MM.1S (cell line): ENCODE data around the gene PTTG1.
A peak's percentile ranks its signal among the peaks of the same experiment; 100 is the strongest.

Experiments
- DNase-seq: peaks from one replicate; pipeline ENCODE4 v3.0.0-alpha.2; 2015
- H2AFZ ChIP-seq: fragments of 300-600 bp; sonication (generic); 2 replicates; pipeline ENCODE4 v1.6.0; 2016; ENCODE audit warnings: antibody characterized with exemption, low read length
- H3F3A ChIP-seq: fragments of 300-600 bp; sonication (generic); 2 replicates; pipeline ENCODE4 v1.6.1; 2016; ENCODE audit warnings: mild to moderate bottlenecking, antibody characterized with exemption, low read length, moderate library complexity, mixed read lengths; ENCODE audit not compliant: insufficient read depth
- H3K27ac ChIP-seq: fragments of 300-600 bp; sonication (generic); 2 replicates; pipeline ENCODE4 v1.5.1; 2016; ENCODE audit warnings: mild to moderate bottlenecking, low read length
- H3K27me3 ChIP-seq: fragments of 300-600 bp; sonication (generic); replicated peaks from 2 replicates; pipeline ENCODE4 v1.6.0; 2016; ENCODE audit warnings: low read length; ENCODE audit not compliant: insufficient read depth
- H3K36me3 ChIP-seq: fragments of 300-600 bp; sonication (generic); replicated peaks from 2 replicates; pipeline ENCODE4 v1.6.1; 2016; ENCODE audit warnings: mild to moderate bottlenecking, low read length, mixed read lengths; ENCODE audit not compliant: insufficient read depth
- H3K4me1 ChIP-seq: fragments of 300-600 bp; sonication (generic); 2 replicates; pipeline ENCODE4 v1.6.1; 2016; ENCODE audit warnings: low read length, mixed read lengths
- H3K4me2 ChIP-seq: fragments of 300-600 bp; sonication (generic); 2 replicates; pipeline ENCODE4 v1.6.0; 2016; ENCODE audit warnings: low read depth, low read length
- H3K4me3 ChIP-seq: fragments of 300-600 bp; sonication (generic); 2 replicates; pipeline ENCODE4 v1.5.1; 2016; ENCODE audit warnings: low read length, mixed read lengths
- H3K79me2 ChIP-seq: fragments of 300-600 bp; sonication (generic); 2 replicates; pipeline ENCODE4 v1.6.1; 2016; ENCODE audit warnings: mixed run types, low read length, mixed read lengths
- H3K9ac ChIP-seq: fragments of 300-600 bp; sonication (generic); 2 replicates; pipeline ENCODE4 v1.6.1; 2016; ENCODE audit warnings: low read length, mixed read lengths
- H3K9me2 ChIP-seq: fragments of 300-600 bp; sonication (generic); replicated peaks from 2 replicates; pipeline ENCODE4 v1.6.1; 2016; ENCODE audit warnings: mild to moderate bottlenecking, low read length, mixed read lengths; ENCODE audit not compliant: insufficient read depth
- H3K9me3 ChIP-seq: fragments of 300-600 bp; sonication (generic); replicated peaks from 2 replicates; pipeline ENCODE4 v1.6.1; 2016; ENCODE audit warnings: mild to moderate bottlenecking, low read length, mixed read lengths; ENCODE audit not compliant: insufficient read depth
- H4K20me1 ChIP-seq: fragments of 300-600 bp; sonication (generic); 2 replicates; pipeline ENCODE4 v1.6.1; 2016; ENCODE audit warnings: mild to moderate bottlenecking, low read length, moderate library complexity, mixed read lengths; ENCODE audit not compliant: insufficient read depth
- EZH2 ChIP-seq: fragments of 300-600 bp; sonication (generic); optimal IDR thresholded peaks from 2 replicates; pipeline ENCODE3; 2017; ENCODE audit warnings: low read depth, mild to moderate bottlenecking, antibody characterized with exemption, low read length, mixed read lengths
- EZH2phosphoT487 ChIP-seq: fragments of 300-600 bp; sonication (generic); IDR thresholded peaks from 2 replicates; pipeline ENCODE4 v1.6.1; 2018; ENCODE audit warnings: antibody characterized with exemption, low read length
- TF ChIP-seq, protein P1 (sequence below): fragments of 300-600 bp; sonication (generic); IDR thresholded peaks from 2 replicates; pipeline ENCODE4 v1.5.1; 2016; ENCODE audit warnings: antibody characterized with exemption, low read length, mixed read lengths

Gene PTTG1

GRCh38 chr5:160460377-160461049, 38.9 kb downstream of the PTTG1 start:
- H3K79me2 ChIP-seq: no peaks in the 10 kb centered on the region
- H4K20me1 ChIP-seq: no peaks in the 10 kb centered on the region
- no peak overlapping the region for H3K9ac ChIP-seq
- no peak overlapping the region for H3K27ac ChIP-seq
- no peak for DNase-seq
- H3F3A ChIP-seq: no peaks in the 10 kb centered on the region
- no peak for TF ChIP-seq EZH2phosphoT487
- TF ChIP-seq, protein P1, sequence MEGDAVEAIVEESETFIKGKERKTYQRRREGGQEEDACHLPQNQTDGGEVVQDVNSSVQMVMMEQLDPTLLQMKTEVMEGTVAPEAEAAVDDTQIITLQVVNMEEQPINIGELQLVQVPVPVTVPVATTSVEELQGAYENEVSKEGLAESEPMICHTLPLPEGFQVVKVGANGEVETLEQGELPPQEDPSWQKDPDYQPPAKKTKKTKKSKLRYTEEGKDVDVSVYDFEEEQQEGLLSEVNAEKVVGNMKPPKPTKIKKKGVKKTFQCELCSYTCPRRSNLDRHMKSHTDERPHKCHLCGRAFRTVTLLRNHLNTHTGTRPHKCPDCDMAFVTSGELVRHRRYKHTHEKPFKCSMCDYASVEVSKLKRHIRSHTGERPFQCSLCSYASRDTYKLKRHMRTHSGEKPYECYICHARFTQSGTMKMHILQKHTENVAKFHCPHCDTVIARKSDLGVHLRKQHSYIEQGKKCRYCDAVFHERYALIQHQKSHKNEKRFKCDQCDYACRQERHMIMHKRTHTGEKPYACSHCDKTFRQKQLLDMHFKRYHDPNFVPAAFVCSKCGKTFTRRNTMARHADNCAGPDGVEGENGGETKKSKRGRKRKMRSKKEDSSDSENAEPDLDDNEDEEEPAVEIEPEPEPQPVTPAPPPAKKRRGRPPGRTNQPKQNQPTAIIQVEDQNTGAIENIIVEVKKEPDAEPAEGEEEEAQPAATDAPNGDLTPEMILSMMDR: peak; percentile 17
- no peak overlapping the region for H3K4me2 ChIP-seq
- H3K4me3 ChIP-seq: no peak overlapping the region
- no peaks in the 10 kb centered on the region for H3K36me3 ChIP-seq
- no peak overlapping the region for H2AFZ ChIP-seq
- H3K9me3 ChIP-seq: no peaks in the 10 kb centered on the region
- H3K4me1 ChIP-seq: peaks cover 9% of the 10 kb centered on the region; the same call in 1 of the 2 replicates
- no peaks in the 10 kb centered on the region for H3K27me3 ChIP-seq
- H3K9me2 ChIP-seq: no peaks in the 10 kb centered on the region

DNA sequence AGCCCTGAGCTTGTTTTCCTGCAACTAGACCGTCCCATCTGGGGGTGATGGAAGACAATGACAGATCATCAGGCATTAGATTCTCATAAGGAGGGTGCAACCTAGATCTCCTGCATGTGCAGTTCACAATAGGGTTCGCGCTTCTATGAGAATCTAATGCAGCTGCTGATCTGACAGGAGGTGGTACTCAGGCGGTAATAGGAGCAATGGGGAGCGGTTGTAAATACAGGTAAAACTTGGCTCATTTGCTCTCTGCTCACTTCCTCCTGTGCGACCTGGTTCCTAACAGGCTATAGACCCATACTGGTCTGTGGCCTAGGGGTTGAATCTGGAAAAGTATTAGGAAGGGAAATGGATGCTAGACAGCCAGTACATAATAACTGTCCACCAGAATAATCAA, 39.7 kb downstream of the PTTG1 start:
- DNase-seq: no peak
- Histone ChIP-seq H3K4me1 (peaks cover 16% of the 10 kb centered on the region), H3K9ac (no peak overlapping the region), H4K20me1 (no peaks in the 10 kb centered on the region), H3K4me2 (no peak overlapping the region), H3K4me3 (no peak overlapping the region), H3K27me3 (no peaks in the 10 kb centered on the region), H3F3A (peaks cover under 1% of the 10 kb centered on the region), H3K36me3 (no peaks in the 10 kb centered on the region), H3K9me3 (no peaks in the 10 kb centered on the region), H2AFZ (no peak overlapping the region), H3K79me2 (peaks cover 3% of the 10 kb centered on the region; the same call in 1 of the 2 replicates), H3K27ac (no peak overlapping the region), H3K9me2 (no peaks in the 10 kb centered on the region)
- TF ChIP-seq, protein P1: no peak
- TF ChIP-seq EZH2 (no peak), EZH2phosphoT487 (no peak)

DNA sequence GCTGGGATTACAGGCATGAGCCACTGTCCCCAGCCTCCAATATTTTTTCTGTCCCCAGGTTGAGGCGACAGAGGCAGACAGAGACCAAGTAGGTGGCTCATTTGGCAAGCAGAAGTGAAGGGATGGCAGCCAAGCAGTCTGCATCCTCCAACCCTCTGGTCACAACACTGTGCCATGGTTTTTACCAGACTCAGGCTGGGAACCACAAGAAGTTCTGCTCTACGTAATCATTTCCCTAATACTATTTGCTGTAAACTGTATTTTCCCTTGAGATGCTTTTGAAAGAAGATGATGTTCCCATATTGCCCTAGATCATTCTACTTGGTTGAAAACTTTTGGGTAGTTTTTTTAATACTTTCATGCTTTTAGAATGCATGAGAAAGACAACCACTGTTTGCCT, 40.5 kb downstream of the PTTG1 start:
- Histone ChIP-seq H2AFZ (no peak overlapping the region), H4K20me1 (no peaks in the 10 kb centered on the region), H3K9me2 (no peaks in the 10 kb centered on the region), H3K9ac (no peak overlapping the region), H3K36me3 (no peaks in the 10 kb centered on the region), H3K27me3 (no peaks in the 10 kb centered on the region), H3K79me2 (peaks cover 3% of the 10 kb centered on the region; the same call in 1 of the 2 replicates), H3K4me3 (no peak overlapping the region), H3K4me2 (no peak overlapping the region), H3K27ac (no peak overlapping the region), H3K9me3 (no peaks in the 10 kb centered on the region), H3F3A (peaks cover 9% of the 10 kb centered on the region), H3K4me1 (peaks cover 24% of the 10 kb centered on the region)
- TF ChIP-seq, protein P1: no peak
- no peak for TF ChIP-seq EZH2
- no peak for TF ChIP-seq EZH2phosphoT487
- no peak for DNase-seq
